Effector CD4-positive, alpha-beta T cell (primary cell): Measurements from ENCODE around the gene GMDS.
"Not testable (repeated sequence)": the region's sequence is repeated elsewhere in the genome, so short reads cannot be mapped to it uniquely, and the experiment has no call there.

Experiments used
- DNase-seq: peaks from one replicate; pipeline ENCODE4 v3.0.0-alpha.2; 2020

The GMDS gene

DNA sequence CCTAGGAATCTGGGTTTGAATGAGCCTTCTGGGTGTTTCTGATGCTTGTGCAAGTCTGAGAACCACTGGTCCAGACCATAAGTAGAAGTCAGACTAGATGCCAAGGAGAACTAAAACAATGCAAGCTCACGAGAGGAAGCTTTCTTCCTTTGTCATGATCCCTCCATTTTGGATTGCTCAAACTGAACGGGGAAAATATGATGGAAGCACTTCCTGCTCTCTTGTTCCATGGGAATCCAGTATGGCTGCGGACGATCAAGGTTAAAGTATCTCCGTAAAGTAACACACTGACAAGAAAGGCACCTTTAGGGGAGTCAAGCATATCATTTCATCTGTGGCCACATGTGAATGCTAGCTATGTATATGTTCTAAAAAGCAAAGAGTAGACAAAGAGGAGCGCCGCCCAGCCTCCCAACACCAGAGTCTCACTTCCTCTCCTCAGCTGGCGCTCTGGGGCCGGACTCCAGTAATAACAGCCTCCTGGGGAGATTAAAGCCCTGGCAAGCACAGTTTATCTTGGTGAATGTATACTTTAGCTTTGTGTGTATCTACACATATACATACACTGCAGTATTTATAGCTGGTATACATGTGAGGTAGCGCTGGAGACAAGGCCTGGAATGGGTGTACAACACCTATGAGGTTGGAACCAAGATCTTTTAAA lies 547.6 kb downstream of the GMDS start:
- DNase-seq, result no peak

DNA sequence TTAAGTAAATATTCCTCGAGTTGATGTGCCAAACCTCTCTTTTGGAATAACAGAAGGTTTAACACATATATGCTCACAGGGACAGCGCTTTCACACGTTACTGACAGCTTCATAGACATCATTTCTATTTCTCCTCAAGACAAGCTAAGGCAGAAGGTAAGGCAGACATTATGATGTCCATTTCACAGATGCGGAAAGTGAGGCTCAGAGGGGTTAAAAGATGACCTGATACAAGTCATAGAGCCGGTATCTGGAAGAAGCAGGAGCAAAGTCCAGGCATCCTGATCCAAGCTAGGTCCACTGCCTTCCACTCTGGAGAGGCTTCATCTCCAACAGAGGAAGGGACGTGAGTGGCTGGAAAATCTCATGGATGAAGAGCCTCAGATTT lies 548.9 kb downstream of the GMDS start:
- DNase-seq, result no peak

DNA sequence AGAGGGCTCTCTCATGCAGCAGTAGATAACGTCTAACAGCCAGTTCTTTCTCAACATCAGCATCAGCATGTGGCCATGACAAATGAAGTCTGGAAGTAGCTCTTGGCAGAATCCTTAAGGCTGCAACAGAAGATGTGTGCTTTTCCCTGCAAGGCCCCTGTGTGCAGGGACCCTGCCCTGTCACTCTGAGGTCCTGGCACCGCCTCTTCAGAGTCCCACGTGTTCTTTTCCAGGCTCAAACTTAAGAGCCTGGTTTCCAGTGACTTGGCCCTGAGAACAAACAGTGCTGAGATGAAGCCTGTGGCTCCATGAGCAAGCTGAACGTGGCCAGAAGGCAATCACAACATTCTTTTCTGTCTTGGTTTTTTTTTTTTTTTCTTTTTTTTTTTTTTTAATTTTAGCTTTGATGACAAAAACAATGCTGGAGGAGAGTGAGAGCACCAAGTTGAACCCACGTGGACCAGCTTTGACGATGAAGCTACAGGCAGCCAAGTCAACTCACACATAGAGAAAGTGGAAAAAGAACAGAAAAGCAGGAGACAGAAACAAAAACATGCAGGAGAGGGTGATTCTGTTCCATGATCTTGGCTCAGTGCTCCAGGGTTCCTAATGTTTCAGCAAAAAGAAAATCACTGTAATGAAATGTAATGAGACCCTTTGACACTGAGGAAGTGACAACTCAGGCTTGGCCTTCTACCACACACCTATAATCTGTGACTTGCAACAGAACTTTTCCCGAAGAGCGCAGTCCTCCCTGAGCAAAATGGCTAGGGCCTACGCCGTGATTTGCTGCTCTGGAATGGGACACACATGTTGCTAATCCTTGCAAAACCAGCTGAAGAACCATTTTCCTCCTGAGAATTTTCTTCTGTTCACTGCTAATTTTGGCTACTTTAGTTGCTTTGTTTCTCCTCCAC lies 549.6 kb downstream of the GMDS start:
- DNase-seq, result no peak

DNA sequence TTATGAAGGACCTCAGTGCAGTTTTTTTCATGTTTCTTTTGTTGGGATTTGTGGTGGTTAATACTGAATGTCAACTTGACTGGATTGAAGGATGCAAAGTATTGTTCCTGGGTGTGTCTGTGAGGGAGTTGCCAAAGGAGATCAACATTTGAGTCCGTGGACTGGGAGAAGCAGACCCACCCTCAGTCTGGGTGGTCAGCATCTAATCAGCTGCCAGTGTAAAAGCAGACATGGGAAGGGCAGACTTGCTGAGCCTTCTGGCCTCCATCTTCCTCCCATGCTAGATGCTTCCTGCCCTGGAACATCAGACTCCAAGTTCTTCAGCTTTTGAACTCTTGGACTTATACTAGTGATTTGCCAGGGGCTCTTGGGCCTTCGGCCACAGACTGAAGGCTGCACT lies 553.6 kb downstream of the GMDS start:
- DNase-seq, result not testable (repeated sequence)

DNA sequence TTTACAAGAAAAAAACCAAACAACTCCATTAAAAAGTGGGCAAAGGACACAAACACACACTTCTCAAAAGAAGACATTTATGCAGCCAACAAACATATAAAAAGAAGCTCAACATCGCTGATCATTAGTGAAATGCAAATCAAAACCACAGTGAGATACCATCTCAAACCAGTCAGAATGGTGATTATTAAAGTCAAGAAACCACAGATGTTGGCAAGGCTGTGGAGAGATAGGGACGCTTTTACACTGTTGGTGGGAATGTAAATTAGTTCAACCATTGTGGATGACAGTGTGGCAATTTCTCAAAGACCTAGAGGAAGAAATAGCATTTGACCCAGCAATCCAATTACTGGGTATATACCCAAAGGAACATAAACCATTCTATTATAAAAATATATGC lies 554.7 kb downstream of the GMDS start:
- DNase-seq, result not testable (repeated sequence)

DNA sequence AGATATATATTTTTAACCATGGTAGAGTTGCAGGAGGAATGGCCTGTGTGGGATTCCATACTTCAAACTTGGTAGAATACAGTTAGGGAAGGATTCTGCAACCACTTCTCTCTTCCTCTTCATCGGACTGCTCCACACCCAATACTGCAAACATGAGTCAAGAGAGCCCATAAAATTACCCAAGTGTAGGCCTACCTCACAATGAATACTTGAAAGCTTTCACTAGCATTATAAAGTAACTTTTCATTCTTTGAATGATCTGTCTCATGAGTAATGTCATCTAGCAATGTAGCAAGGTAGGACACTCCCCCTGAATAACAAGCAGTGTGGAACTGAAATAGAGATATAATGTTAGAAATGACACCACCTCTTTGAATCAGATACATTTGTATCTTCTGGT lies 556.3 kb downstream of the GMDS start:
- DNase-seq, result no peak

DNA sequence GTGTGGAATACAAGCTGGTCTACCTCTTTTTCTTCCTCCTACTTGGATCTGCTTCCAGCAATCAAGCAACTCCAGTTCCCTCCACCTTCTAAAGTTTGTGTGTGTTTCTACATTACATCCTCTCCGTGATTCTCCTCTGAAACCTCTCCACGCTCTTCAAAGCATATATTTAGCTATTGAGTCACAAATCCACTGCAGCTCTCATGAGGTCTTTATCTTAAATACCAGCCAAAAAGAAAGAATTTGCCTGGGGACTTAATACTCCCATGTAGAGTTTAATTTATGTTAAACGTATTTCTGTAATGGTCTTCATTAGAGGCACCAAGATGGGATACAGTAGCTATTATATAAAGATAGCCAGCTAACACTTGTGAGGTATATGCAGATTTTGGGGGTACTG lies 557.0 kb downstream of the GMDS start:
- DNase-seq, result no peak

DNA sequence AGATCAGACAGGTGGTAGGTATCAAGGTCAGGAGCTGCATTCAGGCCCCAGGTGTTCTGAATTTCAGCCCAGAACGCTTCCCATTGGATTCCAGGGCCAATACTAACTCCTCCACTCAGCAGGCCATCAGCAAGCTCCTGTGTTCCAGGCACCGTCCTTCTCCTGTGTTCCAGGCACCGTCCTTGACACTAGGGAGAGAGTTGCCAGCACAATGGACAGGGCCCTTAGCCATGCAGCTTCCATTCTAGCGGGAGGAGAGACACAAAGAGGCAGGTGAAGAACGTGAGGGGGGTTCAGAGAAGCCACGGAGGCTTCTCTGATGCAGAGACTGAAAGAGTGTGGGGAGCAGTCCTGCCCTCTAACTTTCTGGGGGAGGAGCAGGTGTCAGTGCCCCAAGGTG lies 558.0 kb downstream of the GMDS start:
- DNase-seq, result no peak

DNA sequence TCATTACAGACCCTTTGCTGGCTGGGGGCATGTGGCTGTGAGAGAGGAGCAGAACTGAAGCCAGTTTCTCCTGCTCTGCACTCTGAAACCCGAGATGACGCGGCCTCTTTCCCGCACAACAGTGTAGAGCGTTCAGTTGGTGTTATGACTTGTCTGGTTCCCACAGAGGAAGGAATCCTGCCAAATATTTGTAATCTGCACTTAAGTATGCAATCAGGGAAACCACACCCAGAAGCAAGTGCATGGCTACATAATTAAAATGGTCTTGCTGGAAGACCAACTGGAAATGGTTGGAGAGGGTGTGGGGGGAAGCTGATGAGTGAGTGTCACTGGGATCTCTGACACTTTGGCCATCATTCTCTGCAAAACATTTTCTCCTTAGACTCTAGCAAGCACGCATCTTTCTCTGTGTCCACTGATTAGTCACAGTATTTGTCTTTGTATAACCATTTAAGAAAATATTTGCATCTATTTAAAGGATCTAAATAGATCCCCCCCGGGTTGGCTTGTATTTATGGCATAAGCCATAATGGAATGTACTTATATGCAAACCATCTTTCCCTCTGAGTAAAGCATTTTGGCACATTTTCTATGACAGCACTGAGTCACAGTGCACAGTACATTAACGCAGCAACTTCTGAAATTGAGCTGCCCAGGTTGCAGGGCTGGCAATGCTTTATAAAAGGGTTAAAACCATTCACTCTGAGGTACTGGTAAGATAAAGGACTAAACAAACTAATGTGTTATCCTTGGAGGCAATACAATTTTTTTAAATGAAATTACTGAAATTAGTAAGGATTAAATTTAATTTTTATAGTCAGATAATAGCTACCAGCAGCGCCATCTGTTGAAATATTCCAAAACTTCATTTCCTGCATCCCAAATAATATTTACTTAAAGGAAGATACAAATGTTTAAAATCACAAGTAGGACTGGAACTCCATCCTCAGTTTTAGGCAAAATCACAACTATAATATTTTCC lies 559.0 kb downstream of the GMDS start:
- no peak for DNase-seq

DNA sequence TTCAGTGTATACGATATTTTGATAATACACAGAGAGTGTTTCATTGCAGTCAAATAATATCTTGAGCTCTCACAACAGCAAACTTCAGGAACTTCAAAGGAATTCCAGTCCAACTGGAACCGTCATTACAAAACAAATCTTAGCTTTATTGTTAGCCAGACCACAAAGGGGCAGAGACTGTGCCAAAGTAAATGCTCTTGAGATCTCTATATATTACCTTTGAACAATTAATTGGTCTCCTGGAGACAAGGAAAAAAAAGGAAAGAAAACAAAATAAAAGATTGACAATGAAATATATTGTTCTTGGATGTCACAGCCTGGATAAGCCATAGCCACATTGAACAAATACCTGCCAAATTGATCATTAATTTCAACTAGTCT lies 565.7 kb downstream of the GMDS start:
- DNase-seq, result no peak

DNA sequence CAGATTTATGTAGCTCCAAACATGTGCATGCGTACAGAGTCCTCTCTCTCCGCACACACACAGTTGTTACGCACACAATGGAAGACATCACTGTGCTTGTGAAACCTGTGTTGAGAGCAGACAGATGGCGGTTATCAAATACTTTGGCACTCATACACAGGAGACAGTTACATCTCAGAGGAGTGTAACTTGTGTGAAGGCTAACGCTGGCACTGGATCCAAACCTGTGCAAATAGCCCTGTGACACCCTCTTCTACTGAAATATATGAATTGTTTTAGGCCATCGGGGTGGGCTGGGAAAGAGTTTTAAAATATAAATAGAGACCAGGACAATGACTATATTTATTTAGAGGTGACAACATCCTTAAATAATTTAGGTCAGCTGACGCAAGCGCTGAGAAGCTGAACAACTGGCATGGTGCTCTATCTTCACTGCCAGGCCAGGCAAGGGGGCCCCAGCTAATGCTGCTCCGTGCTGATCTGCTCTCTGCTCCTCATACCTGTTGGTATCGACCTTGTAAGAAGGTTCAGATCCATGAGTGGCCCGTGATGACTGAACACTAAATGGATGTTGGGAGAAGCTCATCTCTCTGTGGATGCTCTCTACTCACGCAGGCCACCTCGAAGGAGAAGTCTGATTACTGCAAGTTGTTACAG lies 566.2 kb downstream of the GMDS start:
- DNase-seq, result no peak

DNA sequence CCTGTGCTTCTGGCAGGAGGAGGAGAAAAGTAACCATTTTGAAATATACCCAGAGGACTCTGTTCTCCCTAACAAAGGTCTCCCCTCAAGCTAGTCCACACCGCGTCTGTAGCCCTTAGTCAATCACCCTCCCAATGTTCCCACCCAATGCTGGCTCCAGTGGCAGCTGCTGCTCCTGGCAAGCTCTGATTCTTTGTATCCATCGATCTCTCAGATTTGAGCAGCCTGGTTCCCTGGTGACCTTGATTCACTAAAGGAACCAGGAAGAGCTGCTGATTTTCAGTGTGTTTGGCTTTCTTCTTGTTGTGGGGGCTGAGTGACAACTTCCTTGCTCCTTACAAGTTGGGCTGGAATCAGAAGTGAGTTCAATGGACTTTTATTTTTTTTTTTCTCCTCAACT lies 567.2 kb downstream of the GMDS start:
- DNase-seq, result no peak

DNA sequence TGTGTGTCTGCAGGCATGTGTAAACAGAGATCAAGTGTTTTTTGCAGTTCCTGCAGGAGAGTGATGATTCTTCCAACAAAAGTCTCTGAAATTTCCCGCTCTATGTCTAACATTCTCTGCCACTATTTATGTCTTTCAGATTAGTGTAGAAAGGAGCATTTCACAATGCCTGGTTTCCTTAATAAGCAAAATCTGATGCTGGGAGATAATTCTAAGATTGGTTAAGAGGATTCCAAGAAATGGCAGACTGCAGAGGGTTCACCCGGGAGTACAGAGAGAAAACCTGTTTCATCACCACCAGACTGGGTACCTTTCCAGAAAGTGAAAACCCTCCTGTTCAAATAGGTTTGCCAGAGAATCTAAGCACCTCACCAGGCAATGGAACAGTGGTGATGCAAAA lies 573.0 kb downstream of the GMDS start:
- no peak for DNase-seq

DNA sequence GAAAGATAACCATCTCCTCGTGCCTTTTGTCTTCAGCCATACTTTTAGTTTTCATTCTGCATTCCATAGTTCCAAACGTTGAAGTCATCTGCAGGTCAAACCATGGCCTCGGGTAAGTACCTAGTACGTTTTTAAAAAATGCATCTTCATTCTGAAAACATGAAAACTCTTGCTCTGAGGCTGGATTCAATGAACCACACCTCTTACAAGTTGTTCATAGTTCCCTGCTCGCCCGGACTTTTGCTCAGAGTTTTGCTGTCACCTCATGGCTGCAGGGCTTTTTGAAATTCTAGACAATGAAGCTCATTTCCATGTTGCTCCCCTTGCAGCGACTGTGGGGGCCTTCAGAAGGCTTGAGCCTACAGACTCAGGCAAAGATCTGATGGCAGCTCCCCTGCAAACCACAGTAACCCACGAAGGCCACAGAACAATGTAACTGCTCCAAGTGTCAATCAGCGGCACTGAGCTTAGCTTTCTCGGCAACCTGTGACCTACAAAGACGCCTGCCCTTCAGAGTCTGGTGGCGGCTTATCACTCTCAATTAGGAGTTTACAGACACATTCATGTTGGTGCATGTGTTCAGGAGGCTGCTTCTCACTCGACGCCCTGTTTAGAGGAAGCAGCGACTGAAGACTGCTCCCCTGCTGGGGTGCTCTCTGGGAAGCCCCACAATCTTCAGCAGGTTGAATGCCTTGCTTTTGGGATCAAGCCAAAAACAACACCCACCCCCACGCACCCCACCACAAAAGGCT lies 574.5 kb downstream of the GMDS start:
- no peak for DNase-seq

DNA sequence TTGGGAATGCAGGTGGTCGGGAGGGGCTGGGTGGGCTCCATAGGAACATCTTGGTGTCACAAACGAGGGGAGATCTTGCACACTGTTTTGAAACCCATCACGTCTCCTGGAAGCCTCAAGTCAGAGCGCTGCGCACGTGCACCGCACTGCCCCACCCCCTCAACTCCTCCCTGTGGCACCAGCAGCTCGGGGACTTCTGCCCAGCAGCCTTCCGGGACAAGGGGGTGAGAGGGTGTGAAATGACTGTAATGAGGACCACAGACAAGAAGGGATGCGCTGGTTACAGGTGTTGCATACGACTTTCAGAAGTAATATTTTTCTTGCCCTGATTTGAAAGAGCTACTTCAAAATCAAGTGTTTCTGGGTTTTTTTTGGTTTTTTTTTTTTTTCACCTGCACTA lies 575.4 kb downstream of the GMDS start:
- DNase-seq, result no peak

DNA sequence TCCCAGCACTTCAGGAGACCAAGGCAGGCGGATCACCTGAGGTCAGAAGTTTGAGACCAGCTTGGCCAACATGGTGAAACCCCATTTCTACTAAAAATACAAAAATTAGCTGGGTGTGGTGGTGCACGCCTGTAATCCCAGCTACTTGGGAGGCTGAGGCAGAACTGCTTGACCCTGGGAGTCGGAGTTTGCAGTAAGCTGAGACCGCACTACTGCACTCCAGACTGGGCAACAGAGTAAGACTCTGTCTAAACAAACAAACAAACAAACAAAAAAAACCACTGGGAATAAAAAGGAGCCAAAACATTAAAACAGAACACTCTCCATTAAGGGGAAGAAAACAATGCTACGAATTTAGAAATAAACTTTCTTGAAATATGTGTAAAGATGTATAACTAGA lies 576.9 kb downstream of the GMDS start:
- DNase-seq, result not testable (repeated sequence)

DNA sequence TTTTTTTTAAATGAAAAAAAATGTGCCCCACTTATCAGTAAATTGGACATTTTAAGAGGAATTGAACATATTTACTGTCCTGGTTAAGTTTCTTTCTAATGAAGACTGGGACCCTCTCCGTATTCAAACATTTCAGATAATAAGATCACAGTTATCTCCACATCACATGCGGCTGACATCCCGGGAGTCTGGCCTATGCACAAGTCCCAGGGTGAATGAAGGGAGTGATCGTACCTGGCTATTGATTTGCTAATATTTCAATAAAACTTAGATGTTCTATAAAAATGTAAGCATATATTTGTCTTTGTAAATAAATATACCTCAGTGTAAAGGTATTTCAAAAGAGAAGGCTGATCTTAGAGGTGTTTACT lies 577.6 kb downstream of the GMDS start:
- no peak for DNase-seq

DNA sequence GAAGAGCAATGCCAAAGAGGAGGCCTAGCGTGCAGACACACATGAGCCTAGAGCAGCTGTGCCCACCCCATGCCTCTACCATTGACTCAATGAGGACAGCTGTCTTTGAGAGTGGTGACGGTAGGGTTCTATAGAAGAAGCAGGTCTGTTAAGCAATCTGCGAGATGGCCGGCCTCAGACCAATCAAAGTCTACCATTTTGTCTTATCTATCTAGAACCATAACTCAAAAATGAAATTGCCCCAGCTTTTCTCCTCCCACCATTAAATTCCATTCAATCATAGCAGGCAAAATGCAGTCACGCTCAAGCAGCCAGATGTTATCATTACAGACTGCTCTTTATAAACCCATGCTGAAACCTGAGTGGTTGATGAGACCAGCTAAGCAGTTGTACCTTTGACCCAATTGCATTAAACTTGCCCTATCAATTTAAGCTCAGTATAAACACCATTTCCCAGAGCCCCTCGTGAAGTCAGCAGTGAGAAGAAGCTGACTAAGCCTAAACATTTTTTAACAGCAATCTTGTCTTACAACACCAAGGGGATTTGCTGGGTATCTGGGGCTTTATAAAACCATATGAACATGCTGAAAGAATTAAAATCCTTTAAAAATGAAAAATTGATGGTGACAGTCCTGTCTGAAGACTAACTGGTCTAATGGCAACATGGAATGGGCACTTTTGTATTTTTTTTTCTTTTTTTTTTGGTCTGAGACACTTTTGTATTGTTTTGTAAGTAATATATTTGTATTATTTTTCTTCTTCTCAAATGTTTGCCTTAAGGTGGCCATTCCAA lies 578.2 kb downstream of the GMDS start:
- DNase-seq, result no peak

DNA sequence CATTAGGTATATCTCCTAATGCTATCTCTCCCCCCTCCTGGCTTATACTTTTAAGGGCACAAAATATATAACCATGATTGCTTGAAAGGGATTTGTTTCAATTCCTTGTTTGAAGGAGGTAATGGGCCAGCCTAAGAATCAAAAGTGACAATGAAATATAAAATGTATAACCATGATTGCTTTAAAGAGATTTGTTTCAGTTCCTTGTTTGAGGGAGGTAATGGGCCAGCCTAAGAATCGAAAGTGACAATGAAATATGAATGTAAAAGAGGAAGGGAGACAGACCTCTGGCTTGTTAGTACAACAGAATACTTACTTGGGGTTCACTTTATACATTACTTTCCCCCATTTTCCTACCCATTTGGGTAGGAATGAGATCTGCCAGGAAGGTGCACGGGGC lies 580.2 kb downstream of the GMDS start:
- no peak for DNase-seq

DNA sequence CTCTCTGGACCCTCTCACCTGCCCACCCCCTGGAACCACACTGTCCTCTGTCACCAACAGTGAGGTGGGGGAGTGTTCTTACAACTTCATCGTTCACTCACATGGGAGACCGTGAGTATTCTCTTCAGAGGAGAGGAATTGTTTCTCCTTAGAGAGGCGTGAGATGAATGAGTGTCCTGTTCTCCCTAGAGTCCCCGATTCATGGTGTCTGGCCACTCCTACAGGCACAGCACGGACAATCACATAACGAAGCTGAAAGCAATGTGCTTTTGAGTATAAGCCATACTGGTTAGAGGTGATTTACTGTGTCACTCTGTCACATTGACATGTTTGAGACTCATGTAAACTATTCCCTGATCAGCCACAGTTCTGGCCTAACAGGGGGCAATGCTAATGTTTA lies 581.1 kb downstream of the GMDS start:
- DNase-seq, result no peak

DNA sequence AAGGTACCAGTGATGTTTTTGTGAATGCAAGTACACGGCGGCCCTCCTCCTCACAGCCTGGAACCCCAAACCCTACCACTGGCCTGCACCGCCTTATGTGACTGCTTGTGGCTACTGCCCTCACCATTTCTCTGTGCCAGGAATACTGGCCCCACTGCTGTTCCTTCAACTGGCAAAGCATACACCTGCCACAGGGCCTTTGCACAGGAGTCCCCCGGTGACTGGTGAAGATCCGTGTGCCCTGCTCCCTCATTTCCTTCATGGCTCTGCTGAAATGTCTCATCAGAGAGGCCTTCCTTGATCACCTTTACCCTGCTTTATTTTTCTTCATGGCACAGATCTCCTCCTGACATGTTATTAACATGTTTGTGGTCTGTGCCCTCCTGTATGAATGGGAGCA lies 581.9 kb downstream of the GMDS start:
- DNase-seq, result no peak
